Prostate gland (tissue), 2 donors: ENCODE measurements around the gene EGLN2.

Experiments
- CTCF ChIP-seq, 4 experiments: fragments of 200-600 bp in 2 of 4; fragments of 450-650 bp in 2 of 4; sonication (generic) in 2 of 4; IDR thresholded peaks; 1 replicate in 3 of 4; 2 replicates in 1 of 4; pipeline ENCODE4 v1.5.1; 2016 to 2019; ENCODE audit warnings: antibody characterized with exemption in 4 of 4, mild to moderate bottlenecking in 2 of 4, moderate library complexity in 2 of 4
- POLR2A ChIP-seq: fragments of 450-650 bp; IDR thresholded peaks from one replicate; pipeline ENCODE4 v1.6.1; 2016; ENCODE audit warnings: antibody characterized with exemption, mild to moderate bottlenecking

- no peak for TF ChIP-seq CTCF (IDR thresholded peaks at IDR 0.05)
- no peak for TF ChIP-seq POLR2A
Observed at GRCh38 chr19:40803857-40804782, 5.1 kb downstream of the EGLN2 start.
